GM21576 (cell line): Measurements from ENCODE around the gene RHEBL1.
A peak's percentile ranks its signal among the peaks of the same experiment; 100 is the strongest.

ENCODE experiments used
- ATAC-seq: cut with Tn5 transposase; IDR thresholded peaks from one replicate; pipeline ENCODE4 v1.9.1; 2021; ENCODE audit warnings: mild to moderate bottlenecking, moderate library complexity; ENCODE audit not compliant: unreplicated experiment

The RHEBL1 gene

GRCh38 chr12:49069507-49070346 is at the start of gene RHEBL1:
Gene RHEBL1 (minus strand): TSS chr12:49069979. CDS start chr12:49069785, 194 bp downstream.
- peak; percentile 97 for ATAC-seq

- ATAC-seq, result peak; percentile 0
Observed at GRCh38 chr12:49111206-49111605, 41.4 kb upstream of the RHEBL1 start.

GRCh38 chr12:49110464-49111155 is 40.8 kb upstream of the RHEBL1 start, which contains the start of gene LMBR1L:
Gene LMBR1L (minus strand): TSS chr12:49110847. CDS start chr12:49110555, 292 bp downstream.
- ATAC-seq, result peak; percentile 98

- ATAC-seq, result no peak
Observed at GRCh38 chr12:49109641-49110463, 40.1 kb upstream of the RHEBL1 start.

- no peak for ATAC-seq
Observed at GRCh38 chr12:49108958-49109404, 39.2 kb upstream of the RHEBL1 start.

- ATAC-seq, result no peak
Observed at GRCh38 chr12:49105504-49106084, 35.8 kb upstream of the RHEBL1 start.

GRCh38 chr12:49104822-49105221 is 35.0 kb upstream of the RHEBL1 start:
- ATAC-seq, result no peak

GRCh38 chr12:49100380-49100779 is 30.6 kb upstream of the RHEBL1 start:
- no peak for ATAC-seq

- ATAC-seq, result no peak
Observed at GRCh38 chr12:49098703-49099102, 28.9 kb upstream of the RHEBL1 start.

- no peak for ATAC-seq
Observed at GRCh38 chr12:49098035-49098451, 28.3 kb upstream of the RHEBL1 start.

- ATAC-seq, result no peak
Observed at GRCh38 chr12:49097381-49097780, 27.6 kb upstream of the RHEBL1 start.

- ATAC-seq, result no peak
Observed at GRCh38 chr12:49094975-49095365, 25.2 kb upstream of the RHEBL1 start.

GRCh38 chr12:49094160-49094974 is 24.6 kb upstream of the RHEBL1 start, which contains the start of gene DHH:
Gene DHH (minus strand): TSS chr12:49094801. CDS start chr12:49094512, 289 bp downstream.
- ATAC-seq, result no peak

GRCh38 chr12:49093792-49094159 is 24.0 kb upstream of the RHEBL1 start:
- ATAC-seq, result no peak

- ATAC-seq, result no peak
Observed at GRCh38 chr12:49092816-49093406, 23.1 kb upstream of the RHEBL1 start.

- no peak for ATAC-seq
Observed at GRCh38 chr12:49092086-49092815, 22.5 kb upstream of the RHEBL1 start.

GRCh38 chr12:49091836-49092085 is 22.0 kb upstream of the RHEBL1 start:
- no peak for ATAC-seq

GRCh38 chr12:49091056-49091835 is 21.5 kb upstream of the RHEBL1 start:
- ATAC-seq, result no peak
